NB4 (cell line): ENCODE data around the gene KAT6B.

ENCODE experiments used
- POLR2A ChIP-seq: IDR thresholded peaks from 2 replicates; pipeline ENCODE4 v1.6.1; 2011; ENCODE audit warnings: mild to moderate bottlenecking; ENCODE audit not compliant: insufficient read length; ENCODE audit errors: extremely low read depth
- TF ChIP-seq, protein P1 (sequence below): IDR thresholded peaks from one replicate; pipeline ENCODE4 v1.5.1; 2012; ENCODE audit warnings: low read depth, low read length
- TF ChIP-seq, protein P2 (sequence below): IDR thresholded peaks from 2 replicates; pipeline ENCODE4 v1.6.1; 2011; ENCODE audit warnings: low read depth, low read length

DNA sequence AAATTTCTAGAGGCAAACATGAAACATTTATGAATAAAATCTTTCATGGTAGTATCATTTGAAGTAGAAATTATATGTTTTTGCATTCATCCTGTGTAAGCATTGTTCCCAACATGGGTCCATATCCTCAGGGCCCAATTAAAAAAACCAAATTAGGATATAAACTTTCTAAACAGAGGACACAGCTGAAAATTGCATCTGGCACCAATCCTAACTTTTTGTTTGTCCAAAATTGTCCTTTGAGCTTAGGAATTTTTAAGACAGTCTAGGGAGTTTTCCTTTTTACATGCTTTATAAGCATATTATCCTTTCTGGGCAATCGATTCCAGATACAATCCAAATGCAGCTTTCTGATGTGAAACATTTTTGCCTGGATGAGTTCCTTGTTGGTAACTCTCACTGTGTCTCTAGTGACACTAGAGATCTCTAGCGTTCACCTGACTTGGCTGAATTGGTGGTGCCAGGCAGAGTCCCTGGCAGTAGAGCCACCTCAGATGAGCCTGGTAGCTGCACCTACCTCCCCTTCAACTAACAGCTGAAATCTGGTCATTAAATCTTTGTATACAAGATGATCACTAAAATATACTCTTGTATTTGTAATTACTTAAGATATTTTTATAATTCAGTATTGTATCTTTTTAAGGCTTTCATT lies 147.5 kb downstream of the KAT6B start:
- TF ChIP-seq, protein P1, sequence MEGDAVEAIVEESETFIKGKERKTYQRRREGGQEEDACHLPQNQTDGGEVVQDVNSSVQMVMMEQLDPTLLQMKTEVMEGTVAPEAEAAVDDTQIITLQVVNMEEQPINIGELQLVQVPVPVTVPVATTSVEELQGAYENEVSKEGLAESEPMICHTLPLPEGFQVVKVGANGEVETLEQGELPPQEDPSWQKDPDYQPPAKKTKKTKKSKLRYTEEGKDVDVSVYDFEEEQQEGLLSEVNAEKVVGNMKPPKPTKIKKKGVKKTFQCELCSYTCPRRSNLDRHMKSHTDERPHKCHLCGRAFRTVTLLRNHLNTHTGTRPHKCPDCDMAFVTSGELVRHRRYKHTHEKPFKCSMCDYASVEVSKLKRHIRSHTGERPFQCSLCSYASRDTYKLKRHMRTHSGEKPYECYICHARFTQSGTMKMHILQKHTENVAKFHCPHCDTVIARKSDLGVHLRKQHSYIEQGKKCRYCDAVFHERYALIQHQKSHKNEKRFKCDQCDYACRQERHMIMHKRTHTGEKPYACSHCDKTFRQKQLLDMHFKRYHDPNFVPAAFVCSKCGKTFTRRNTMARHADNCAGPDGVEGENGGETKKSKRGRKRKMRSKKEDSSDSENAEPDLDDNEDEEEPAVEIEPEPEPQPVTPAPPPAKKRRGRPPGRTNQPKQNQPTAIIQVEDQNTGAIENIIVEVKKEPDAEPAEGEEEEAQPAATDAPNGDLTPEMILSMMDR = no peak
- TF ChIP-seq, protein P2, sequence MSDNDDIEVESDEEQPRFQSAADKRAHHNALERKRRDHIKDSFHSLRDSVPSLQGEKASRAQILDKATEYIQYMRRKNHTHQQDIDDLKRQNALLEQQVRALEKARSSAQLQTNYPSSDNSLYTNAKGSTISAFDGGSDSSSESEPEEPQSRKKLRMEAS = no peak
- no peak for TF ChIP-seq POLR2A
